ENCODE measurements around the gene C4orf36.

Gene C4orf36

GRCh38 chr4:86891762-86892635, at the start of gene C4orf36:
TSS of gene C4orf36 (minus strand) at chr4:86892422. CDS start at chr4:86891520, 902 bp downstream.
- H3K4me1 Mint-ChIP-seq (ENCODE audit: low read depth) = peaks cover 11% of the 10 kb centered on the region
- no peak within 1 kb of the TSS for H3K27ac Mint-ChIP-seq
- no peaks in the 10 kb centered on the region for H3K36me3 Mint-ChIP-seq (ENCODE audit: low read depth)
- H3K9me3 Mint-ChIP-seq = no peaks in the 10 kb centered on the region
- peak within 1 kb of the TSS; percentile 64 for H3K4me3 Mint-ChIP-seq
- peaks cover 42% of the 10 kb centered on the region for H3K27me3 Mint-ChIP-seq (ENCODE audit: low read depth)

- Mint-ChIP-seq H3K4me1 (ENCODE audit: low read depth) (peaks cover 51% of the 10 kb centered on the region), H3K4me3 (no peak overlapping the region), H3K27me3 (ENCODE audit: low read depth) (no peaks in the 10 kb centered on the region), H3K27ac (no peak overlapping the region), H3K9me3 (no peaks in the 10 kb centered on the region), H3K36me3 (ENCODE audit: low read depth) (peaks cover 8% of the 10 kb centered on the region)
Observed at GRCh38 chr4:86940920-86941460, 48.8 kb upstream of the C4orf36 start.

- Mint-ChIP-seq H3K4me1 (ENCODE audit: low read depth) (peaks cover 53% of the 10 kb centered on the region), H3K27me3 (ENCODE audit: low read depth) (no peaks in the 10 kb centered on the region), H3K36me3 (ENCODE audit: low read depth) (peaks cover 8% of the 10 kb centered on the region), H3K9me3 (no peaks in the 10 kb centered on the region), H3K27ac (peak overlapping the region; percentile 82), H3K4me3 (peak overlapping the region; percentile 54)
Observed at GRCh38 chr4:86939729-86940575, 47.7 kb upstream of the C4orf36 start.

GRCh38 chr4:86938771-86939520, 46.7 kb upstream of the C4orf36 start:
- H3K4me3 Mint-ChIP-seq = peak overlapping the region; percentile 54
- H3K27me3 Mint-ChIP-seq (ENCODE audit: low read depth) = no peaks in the 10 kb centered on the region
- H3K27ac Mint-ChIP-seq = peak overlapping the region; percentile 82
- H3K4me1 Mint-ChIP-seq (ENCODE audit: low read depth) = peaks cover 54% of the 10 kb centered on the region
- H3K9me3 Mint-ChIP-seq = no peaks in the 10 kb centered on the region
- peaks cover 8% of the 10 kb centered on the region for H3K36me3 Mint-ChIP-seq (ENCODE audit: low read depth)

GRCh38 chr4:86935853-86936733, 43.9 kb upstream of the C4orf36 start:
- no peaks in the 10 kb centered on the region for H3K27me3 Mint-ChIP-seq (ENCODE audit: low read depth)
- peak overlapping the region; percentile 91 for H3K27ac Mint-ChIP-seq

GRCh38 chr4:86935566-86935852, 43.3 kb upstream of the C4orf36 start:
- H3K27me3 Mint-ChIP-seq (ENCODE audit: low read depth) = no peaks in the 10 kb centered on the region
- peak overlapping the region; percentile 85 for H3K4me3 Mint-ChIP-seq
- H3K9me3 Mint-ChIP-seq = no peaks in the 10 kb centered on the region
- peak overlapping the region; percentile 91 for H3K27ac Mint-ChIP-seq
- peaks cover 5% of the 10 kb centered on the region for H3K36me3 Mint-ChIP-seq (ENCODE audit: low read depth)
- H3K4me1 Mint-ChIP-seq (ENCODE audit: low read depth) = peaks cover 47% of the 10 kb centered on the region

More at GRCh38 chr4:86935853-86936733, 43.9 kb upstream of the C4orf36 start:
- Mint-ChIP-seq H3K4me1 (ENCODE audit: low read depth) (peaks cover 47% of the 10 kb centered on the region), H3K36me3 (ENCODE audit: low read depth) (peaks cover 5% of the 10 kb centered on the region), H3K9me3 (no peaks in the 10 kb centered on the region), H3K4me3 (peak overlapping the region; percentile 85)

GRCh38 chr4:86934771-86935565, 42.7 kb upstream of the C4orf36 start, which contains the start of gene AFF1:
TSS of gene AFF1 (plus strand) at chr4:86935011. CDS start at chr4:86948534, 13,523 bp downstream.
- Mint-ChIP-seq H3K9me3 (no peaks in the 10 kb centered on the region), H3K27ac (peak within 1 kb of the TSS; percentile 91), H3K4me1 (ENCODE audit: low read depth) (peaks cover 45% of the 10 kb centered on the region), H3K36me3 (ENCODE audit: low read depth) (peaks cover 5% of the 10 kb centered on the region), H3K27me3 (ENCODE audit: low read depth) (no peaks in the 10 kb centered on the region), H3K4me3 (peak within 1 kb of the TSS; percentile 87)

GRCh38 chr4:86934147-86934770, 42.0 kb upstream of the C4orf36 start:
- Mint-ChIP-seq H3K27ac (peak overlapping the region; percentile 90), H3K27me3 (ENCODE audit: low read depth) (no peaks in the 10 kb centered on the region), H3K36me3 (ENCODE audit: low read depth) (peaks cover 5% of the 10 kb centered on the region), H3K4me3 (peak overlapping the region; percentile 87), H3K9me3 (no peaks in the 10 kb centered on the region), H3K4me1 (ENCODE audit: low read depth) (peaks cover 37% of the 10 kb centered on the region)

GRCh38 chr4:86928400-86929255, 36.4 kb upstream of the C4orf36 start:
- H3K36me3 Mint-ChIP-seq (ENCODE audit: low read depth) = no peaks in the 10 kb centered on the region
- H3K9me3 Mint-ChIP-seq = no peaks in the 10 kb centered on the region
- no peak overlapping the region for H3K4me3 Mint-ChIP-seq
- peaks cover 12% of the 10 kb centered on the region for H3K4me1 Mint-ChIP-seq (ENCODE audit: low read depth)
- no peak overlapping the region for H3K27ac Mint-ChIP-seq
- H3K27me3 Mint-ChIP-seq (ENCODE audit: low read depth) = no peaks in the 10 kb centered on the region

GRCh38 chr4:86927843-86928395, 35.7 kb upstream of the C4orf36 start:
- Mint-ChIP-seq H3K4me1 (ENCODE audit: low read depth) (peaks cover 11% of the 10 kb centered on the region), H3K4me3 (no peak overlapping the region), H3K36me3 (ENCODE audit: low read depth) (no peaks in the 10 kb centered on the region), H3K27me3 (ENCODE audit: low read depth) (no peaks in the 10 kb centered on the region), H3K9me3 (no peaks in the 10 kb centered on the region), H3K27ac (no peak overlapping the region)

- no peak overlapping the region for H3K4me3 Mint-ChIP-seq
- no peaks in the 10 kb centered on the region for H3K27me3 Mint-ChIP-seq (ENCODE audit: low read depth)
- H3K36me3 Mint-ChIP-seq (ENCODE audit: low read depth) = no peaks in the 10 kb centered on the region
- H3K4me1 Mint-ChIP-seq (ENCODE audit: low read depth) = peaks cover 11% of the 10 kb centered on the region
- H3K27ac Mint-ChIP-seq = no peak overlapping the region
- no peaks in the 10 kb centered on the region for H3K9me3 Mint-ChIP-seq
Observed at GRCh38 chr4:86926435-86927086, 34.3 kb upstream of the C4orf36 start.

Measured in T-helper 1 cell treated with Interleukin-12 subunit alpha and Interleukin-12 subunit beta and Interleukin-4 antibody, amounts not matched to agents 30 μg/mL and 1 μg/mL, for 36 hours (primary cell).